A549 (cell line): ENCODE measurements around the gene CTAGE8.
"Not testable (repeated sequence)": the region's sequence is repeated elsewhere in the genome, so short reads cannot be mapped to it uniquely, and the experiment has no call there.

Experiments
- CTCF ChIP-seq: fragments of >200 bp; sonication (Bioruptor Twin); formaldehyde crosslinking; IDR thresholded peaks from 3 replicates; pipeline ENCODE4 v1.5.1; 2016
- GATA3 ChIP-seq: IDR thresholded peaks from 2 replicates; pipeline ENCODE4 v1.6.1; 2012; ENCODE audit warnings: borderline replicate concordance
- PBX3 ChIP-seq: IDR thresholded peaks from 2 replicates; pipeline ENCODE4 v1.6.1; 2012
- POLR2A ChIP-seq: IDR thresholded peaks from 2 replicates; pipeline ENCODE4 v1.6.1; 2012; ENCODE audit warnings: mild to moderate bottlenecking, low read length
- USF2 ChIP-seq: fragments of 450-650 bp; IDR thresholded peaks from 2 replicates; pipeline ENCODE4 v1.6.1; 2014; ENCODE audit warnings: antibody characterized with exemption

- not testable (repeated sequence) for TF ChIP-seq USF2, PBX3, CTCF, POLR2A, GATA3
Observed at GRCh38 chr7:144302578-144303303, 33.7 kb upstream of the CTAGE8 start.
